DOHH2 (cell line): Measurements from ENCODE around the gene MYLK.

Source experiments
- H3F3A ChIP-seq: fragments of 200-600 bp; sonication (generic), shearing (Covaris generic); 2 replicates; pipeline ENCODE4 v1.6.0; 2016; ENCODE audit warnings: antibody characterized with exemption, mild to moderate bottlenecking; ENCODE audit not compliant: control insufficient read depth, insufficient read depth
- H3K27ac ChIP-seq: fragments of 200-600 bp; sonication (generic); 2 replicates; pipeline ENCODE4 v1.5.1; 2014; ENCODE audit warnings: low read depth, mild to moderate bottlenecking, low read length, moderate library complexity
- H3K27me3 ChIP-seq: fragments of 200-600 bp; sonication (generic); 2 replicates; pipeline ENCODE4 v1.6.1; 2014; ENCODE audit warnings: mild to moderate bottlenecking, low read length, mixed read lengths; ENCODE audit not compliant: control insufficient read depth
- H3K36me3 ChIP-seq: fragments of 200-600 bp; sonication (generic); 2 replicates; pipeline ENCODE4 v1.6.1; 2014; ENCODE audit warnings: mild to moderate bottlenecking, low read length, moderate library complexity, mixed read lengths; ENCODE audit not compliant: control insufficient read depth
- H3K4me1 ChIP-seq: fragments of 200-600 bp; sonication (generic); 2 replicates; pipeline ENCODE4 v1.6.1; 2014; ENCODE audit warnings: mild to moderate bottlenecking, low read length, mixed read lengths; ENCODE audit not compliant: control insufficient read depth
- H3K4me2 ChIP-seq: fragments of 200-600 bp; sonication (generic); 2 replicates; pipeline ENCODE4 v1.6.0; 2014; ENCODE audit warnings: mild to moderate bottlenecking, low read length, moderate library complexity
- H3K4me3 ChIP-seq: fragments of 200-600 bp; sonication (generic); 2 replicates; pipeline ENCODE4 v1.5.1; 2014; ENCODE audit warnings: mild to moderate bottlenecking, low read length, mixed read lengths
- H3K79me2 ChIP-seq: fragments of 200-600 bp; sonication (generic); 2 replicates; pipeline ENCODE4 v1.6.1; 2014; ENCODE audit warnings: mild to moderate bottlenecking, low read length, mixed read lengths; ENCODE audit not compliant: control insufficient read depth
- H3K9me2 ChIP-seq: fragments of 200-600 bp; sonication (generic); replicated peaks from 2 replicates; pipeline ENCODE4 v1.6.1; 2014; ENCODE audit warnings: mild to moderate bottlenecking, low read length, mixed read lengths; ENCODE audit not compliant: control insufficient read depth
- H3K9me3 ChIP-seq: fragments of 200-600 bp; sonication (generic); 2 replicates; pipeline ENCODE4 v1.6.1; 2014; ENCODE audit warnings: antibody characterized with exemption, low read length, mixed read lengths; ENCODE audit not compliant: control insufficient read depth, insufficient read depth
- H4K20me1 ChIP-seq: fragments of 200-600 bp; sonication (generic); 2 replicates; pipeline ENCODE4 v1.6.0; 2014; ENCODE audit warnings: low read depth, mild to moderate bottlenecking, antibody characterized with exemption, low read length, moderate library complexity; ENCODE audit not compliant: control insufficient read depth, insufficient read depth
- CTCF ChIP-seq: fragments of 200-600 bp; sonication (generic); IDR thresholded peaks from one replicate; pipeline ENCODE4 v1.5.1; 2014; ENCODE audit warnings: antibody characterized with exemption, mild to moderate bottlenecking, low read depth, low read length; ENCODE audit not compliant: poor library complexity, severe bottlenecking
- EZH2phosphoT487 ChIP-seq: fragments of 200-600 bp; sonication (generic); IDR thresholded peaks from 2 replicates; pipeline ENCODE4 v1.6.1; 2017; ENCODE audit warnings: borderline replicate concordance, mild to moderate bottlenecking, antibody characterized with exemption, low read length, moderate library complexity, mixed read lengths

The MYLK gene

GRCh38 chr3:123884993-123885392 is 861 bp upstream of the MYLK start:
- H4K20me1 ChIP-seq: no peaks in the 10 kb centered on the region
- H3K79me2 ChIP-seq: no peaks in the 10 kb centered on the region
- H3K27me3 ChIP-seq: no peaks in the 10 kb centered on the region
- no peaks in the 10 kb centered on the region for H3K4me1 ChIP-seq
- no peak overlapping the region for H3K4me2 ChIP-seq
- H3F3A ChIP-seq: no peaks in the 10 kb centered on the region
- no peaks in the 10 kb centered on the region for H3K36me3 ChIP-seq
- H3K27ac ChIP-seq: no peak overlapping the region
- H3K9me2 ChIP-seq: no peaks in the 10 kb centered on the region
- TF ChIP-seq CTCF: no peak
- no peak for TF ChIP-seq EZH2phosphoT487
- H3K4me3 ChIP-seq: no peak overlapping the region
- H3K9me3 ChIP-seq: no peaks in the 10 kb centered on the region

- TF ChIP-seq EZH2phosphoT487: no peak
- no peak for TF ChIP-seq CTCF
- H3K27me3 ChIP-seq: no peaks in the 10 kb centered on the region
- H3K27ac ChIP-seq: no peak overlapping the region
Measured at GRCh38 chr3:123883701-123884202, 380 bp downstream of the MYLK start.

GRCh38 chr3:123883111-123883510 is 1.0 kb downstream of the MYLK start:
- Histone ChIP-seq H3F3A (no peaks in the 10 kb centered on the region), H3K4me2 (no peak overlapping the region), H3K4me1 (no peaks in the 10 kb centered on the region), H3K9me2 (no peaks in the 10 kb centered on the region), H3K79me2 (no peaks in the 10 kb centered on the region), H3K9me3 (no peaks in the 10 kb centered on the region), H3K27me3 (no peaks in the 10 kb centered on the region), H4K20me1 (no peaks in the 10 kb centered on the region), H3K36me3 (no peaks in the 10 kb centered on the region), H3K4me3 (no peak overlapping the region), H3K27ac (no peak overlapping the region)
- TF ChIP-seq CTCF (no peak), EZH2phosphoT487 (no peak)

More at GRCh38 chr3:123883701-123884202, 380 bp downstream of the MYLK start:
- Histone ChIP-seq H3K79me2 (no peaks in the 10 kb centered on the region), H3K36me3 (no peaks in the 10 kb centered on the region), H3K4me3 (no peak overlapping the region), H3F3A (no peaks in the 10 kb centered on the region), H3K9me2 (no peaks in the 10 kb centered on the region), H4K20me1 (no peaks in the 10 kb centered on the region), H3K4me1 (no peaks in the 10 kb centered on the region), H3K4me2 (no peak overlapping the region), H3K9me3 (no peaks in the 10 kb centered on the region)
